Transverse colon (tissue), 4 donors: ENCODE measurements around the gene IMMT.

Experiments used
- CTCF ChIP-seq, 5 experiments: fragments of 200-600 bp in 3 of 5; fragments of 450-650 bp in 2 of 5; sonication (generic) in 3 of 5; IDR thresholded peaks; 1 replicate in 2 of 5; 2 replicates in 3 of 5; pipeline ENCODE4 v1.5.1; 2016 to 2017; ENCODE audit warnings: antibody characterized with exemption in 5 of 5, inconsistent platforms in 3 of 5, mild to moderate bottlenecking in 2 of 5, moderate library complexity in 1 of 5
- EP300 ChIP-seq: sonication (generic); formaldehyde crosslinking; IDR thresholded peaks from one replicate; pipeline ENCODE4 v1.6.1; 2017; ENCODE audit warnings: antibody characterized with exemption, low read depth
- POLR2A ChIP-seq: fragments of 450-650 bp; IDR thresholded peaks from one replicate; pipeline ENCODE4 v1.6.1; 2016; ENCODE audit warnings: antibody characterized with exemption, mild to moderate bottlenecking, moderate library complexity
- POLR2AphosphoS5 ChIP-seq, 3 donors: sonication (generic); formaldehyde crosslinking; IDR thresholded peaks; one replicate each; pipeline ENCODE4 v1.6.1; 2016; ENCODE audit warnings: antibody characterized with exemption in 3 of 3

GRCh38 chr2:86134709-86135108, 60.6 kb downstream of the IMMT start:
- TF ChIP-seq POLR2AphosphoS5 (IDR thresholded peaks at IDR 0.05) (no peak), CTCF (IDR thresholded peaks at IDR 0.05) (no peak), EP300 (no peak), POLR2A (no peak)
